Neural progenitor cell (in vitro differentiated cells): ENCODE results near the gene TRIM32.

Experiments
- EZH2 ChIP-seq: fragments of 200-600 bp; sonication (generic); IDR thresholded peaks from 2 replicates; pipeline ENCODE4 v1.6.1; 2017; ENCODE audit warnings: antibody characterized with exemption, mild to moderate bottlenecking, moderate library complexity
- TF ChIP-seq, protein P1 (sequence below): fragments of 200-600 bp; sonication (generic); IDR thresholded peaks from 2 replicates; pipeline ENCODE4 v1.5.1; 2017; ENCODE audit warnings: antibody characterized with exemption, mild to moderate bottlenecking

DNA sequence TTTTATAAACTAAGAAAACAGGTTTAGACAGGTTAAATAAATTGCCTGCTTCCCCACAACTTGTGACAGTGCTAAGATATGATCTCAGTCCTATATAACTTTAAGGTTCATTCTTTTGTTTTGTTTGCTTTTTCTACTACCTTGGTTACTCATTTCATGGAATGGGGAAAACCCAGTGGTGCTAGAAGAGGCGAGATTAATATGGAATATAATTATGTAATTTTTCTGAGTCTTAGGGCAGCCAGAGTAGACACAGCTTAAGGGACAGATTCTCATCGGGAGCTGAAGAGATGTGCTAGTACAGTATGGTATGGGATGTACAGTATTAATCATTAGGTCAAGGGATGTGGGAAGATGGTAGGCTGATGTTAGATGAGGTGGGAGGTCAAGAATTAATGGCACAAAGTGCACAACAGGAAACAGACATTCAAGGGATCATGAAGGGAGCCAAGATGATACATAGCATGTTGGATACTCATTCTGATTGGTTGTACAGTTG, 6.2 kb downstream of the TRIM32 start:
- TF ChIP-seq, protein P1, sequence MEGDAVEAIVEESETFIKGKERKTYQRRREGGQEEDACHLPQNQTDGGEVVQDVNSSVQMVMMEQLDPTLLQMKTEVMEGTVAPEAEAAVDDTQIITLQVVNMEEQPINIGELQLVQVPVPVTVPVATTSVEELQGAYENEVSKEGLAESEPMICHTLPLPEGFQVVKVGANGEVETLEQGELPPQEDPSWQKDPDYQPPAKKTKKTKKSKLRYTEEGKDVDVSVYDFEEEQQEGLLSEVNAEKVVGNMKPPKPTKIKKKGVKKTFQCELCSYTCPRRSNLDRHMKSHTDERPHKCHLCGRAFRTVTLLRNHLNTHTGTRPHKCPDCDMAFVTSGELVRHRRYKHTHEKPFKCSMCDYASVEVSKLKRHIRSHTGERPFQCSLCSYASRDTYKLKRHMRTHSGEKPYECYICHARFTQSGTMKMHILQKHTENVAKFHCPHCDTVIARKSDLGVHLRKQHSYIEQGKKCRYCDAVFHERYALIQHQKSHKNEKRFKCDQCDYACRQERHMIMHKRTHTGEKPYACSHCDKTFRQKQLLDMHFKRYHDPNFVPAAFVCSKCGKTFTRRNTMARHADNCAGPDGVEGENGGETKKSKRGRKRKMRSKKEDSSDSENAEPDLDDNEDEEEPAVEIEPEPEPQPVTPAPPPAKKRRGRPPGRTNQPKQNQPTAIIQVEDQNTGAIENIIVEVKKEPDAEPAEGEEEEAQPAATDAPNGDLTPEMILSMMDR = no peak
- no peak for TF ChIP-seq EZH2
